ENCODE data around the gene DNM3.

Gene DNM3

DNA sequence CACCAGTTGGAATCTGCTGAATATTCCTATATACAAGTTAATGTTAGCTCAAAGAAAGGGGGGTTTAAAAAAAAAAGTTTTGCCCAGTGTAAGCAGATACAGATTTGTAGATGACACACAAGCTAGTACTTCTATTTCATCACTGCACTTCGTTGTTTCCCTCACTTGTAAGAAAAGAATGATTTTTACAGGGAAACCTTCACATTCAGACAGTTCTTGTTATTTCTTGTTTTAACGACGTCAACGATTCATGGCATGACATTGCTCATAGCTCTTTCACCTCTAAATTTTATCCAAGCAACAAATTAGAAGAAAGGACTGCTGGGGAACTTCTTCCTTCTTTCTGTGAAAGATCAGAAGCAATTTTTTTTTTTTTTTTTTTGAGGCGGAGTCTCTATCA, 553.5 kb downstream of the DNM3 start:
- H3K9me3 Mint-ChIP-seq: no peaks in the 10 kb centered on the region
- TF ChIP-seq, protein P1, sequence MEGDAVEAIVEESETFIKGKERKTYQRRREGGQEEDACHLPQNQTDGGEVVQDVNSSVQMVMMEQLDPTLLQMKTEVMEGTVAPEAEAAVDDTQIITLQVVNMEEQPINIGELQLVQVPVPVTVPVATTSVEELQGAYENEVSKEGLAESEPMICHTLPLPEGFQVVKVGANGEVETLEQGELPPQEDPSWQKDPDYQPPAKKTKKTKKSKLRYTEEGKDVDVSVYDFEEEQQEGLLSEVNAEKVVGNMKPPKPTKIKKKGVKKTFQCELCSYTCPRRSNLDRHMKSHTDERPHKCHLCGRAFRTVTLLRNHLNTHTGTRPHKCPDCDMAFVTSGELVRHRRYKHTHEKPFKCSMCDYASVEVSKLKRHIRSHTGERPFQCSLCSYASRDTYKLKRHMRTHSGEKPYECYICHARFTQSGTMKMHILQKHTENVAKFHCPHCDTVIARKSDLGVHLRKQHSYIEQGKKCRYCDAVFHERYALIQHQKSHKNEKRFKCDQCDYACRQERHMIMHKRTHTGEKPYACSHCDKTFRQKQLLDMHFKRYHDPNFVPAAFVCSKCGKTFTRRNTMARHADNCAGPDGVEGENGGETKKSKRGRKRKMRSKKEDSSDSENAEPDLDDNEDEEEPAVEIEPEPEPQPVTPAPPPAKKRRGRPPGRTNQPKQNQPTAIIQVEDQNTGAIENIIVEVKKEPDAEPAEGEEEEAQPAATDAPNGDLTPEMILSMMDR (IDR thresholded peaks at IDR 0.05): no peak
- peaks cover 4% of the 10 kb centered on the region for H3K27me3 Mint-ChIP-seq (ENCODE audit: low read depth, poor library complexity)
- no peak for DNase-seq
- H3K27ac Mint-ChIP-seq: peak overlapping the region; percentile 66
- peaks cover 70% of the 10 kb centered on the region for H3K4me1 Mint-ChIP-seq
- no peak overlapping the region for H3K4me3 Mint-ChIP-seq
- H3K36me3 Mint-ChIP-seq (ENCODE audit: low read depth): peaks cover 11% of the 10 kb centered on the region

GRCh38 chr1:172395576-172395975, 554.3 kb downstream of the DNM3 start:
- TF ChIP-seq, protein P1 (IDR thresholded peaks at IDR 0.05): no peak
- DNase-seq: no peak
- Mint-ChIP-seq H3K36me3 (ENCODE audit: low read depth) (peaks cover 11% of the 10 kb centered on the region), H3K27me3 (ENCODE audit: low read depth, poor library complexity) (peaks cover 4% of the 10 kb centered on the region), H3K4me1 (peaks cover 70% of the 10 kb centered on the region), H3K4me3 (no peak overlapping the region), H3K27ac (no peak overlapping the region), H3K9me3 (no peaks in the 10 kb centered on the region)

- H3K27ac Mint-ChIP-seq: no peak overlapping the region
- DNase-seq: no peak
Measured at GRCh38 chr1:172397221-172397620, 555.9 kb downstream of the DNM3 start.

GRCh38 chr1:172397633-172398032, 556.3 kb downstream of the DNM3 start:
- no peaks in the 10 kb centered on the region for H3K9me3 Mint-ChIP-seq
- TF ChIP-seq, protein P1 (IDR thresholded peaks at IDR 0.05): no peak
- no peak for DNase-seq
- H3K27ac Mint-ChIP-seq: no peak overlapping the region
- H3K36me3 Mint-ChIP-seq (ENCODE audit: low read depth): peaks cover 11% of the 10 kb centered on the region
- H3K27me3 Mint-ChIP-seq (ENCODE audit: low read depth, poor library complexity): peaks cover 4% of the 10 kb centered on the region
- H3K4me3 Mint-ChIP-seq: no peak overlapping the region
- H3K4me1 Mint-ChIP-seq: peaks cover 57% of the 10 kb centered on the region

More at GRCh38 chr1:172397221-172397620, 555.9 kb downstream of the DNM3 start:
- Mint-ChIP-seq H3K36me3 (ENCODE audit: low read depth) (peaks cover 11% of the 10 kb centered on the region), H3K4me3 (no peak overlapping the region), H3K4me1 (peaks cover 61% of the 10 kb centered on the region), H3K27me3 (ENCODE audit: low read depth, poor library complexity) (peaks cover 4% of the 10 kb centered on the region), H3K9me3 (no peaks in the 10 kb centered on the region)
- TF ChIP-seq, protein P1 (IDR thresholded peaks at IDR 0.05): no peak

GRCh38 chr1:172398193-172398592, 556.9 kb downstream of the DNM3 start:
- peaks cover 8% of the 10 kb centered on the region for H3K36me3 Mint-ChIP-seq (ENCODE audit: low read depth)
- no peak overlapping the region for H3K4me3 Mint-ChIP-seq
- no peaks in the 10 kb centered on the region for H3K9me3 Mint-ChIP-seq
- no peak for DNase-seq
- no peak overlapping the region for H3K27ac Mint-ChIP-seq
- TF ChIP-seq, protein P1 (IDR thresholded peaks at IDR 0.05): no peak
- H3K4me1 Mint-ChIP-seq: peaks cover 51% of the 10 kb centered on the region
- peaks cover 4% of the 10 kb centered on the region for H3K27me3 Mint-ChIP-seq (ENCODE audit: low read depth, poor library complexity)

GRCh38 chr1:172398970-172399755, 557.9 kb downstream of the DNM3 start:
- TF ChIP-seq, protein P1 (IDR thresholded peaks at IDR 0.05): peak; percentile 55
- peak overlapping the region; percentile 9 for H3K27ac Mint-ChIP-seq
- DNase-seq: no peak
- no peak overlapping the region for H3K4me3 Mint-ChIP-seq
- H3K27me3 Mint-ChIP-seq (ENCODE audit: low read depth, poor library complexity): peaks cover under 1% of the 10 kb centered on the region
- H3K4me1 Mint-ChIP-seq: peaks cover 42% of the 10 kb centered on the region
- no peaks in the 10 kb centered on the region for H3K9me3 Mint-ChIP-seq
- H3K36me3 Mint-ChIP-seq (ENCODE audit: low read depth): peaks cover 5% of the 10 kb centered on the region
